SU-DHL-6 (cell line): ENCODE results near the gene CMPK2.

Experiments
- H2AFZ ChIP-seq: fragments of 200-600 bp; sonication (generic); 2 replicates; pipeline ENCODE4 v1.6.1; 2014; ENCODE audit warnings: low read depth, mild to moderate bottlenecking, moderate library complexity, mixed read lengths, antibody characterized with exemption, low read length; ENCODE audit not compliant: severe bottlenecking
- H3F3A ChIP-seq: fragments of 200-600 bp; shearing (Covaris generic); 2 replicates; pipeline ENCODE4 v1.6.0; 2016; ENCODE audit warnings: antibody characterized with exemption, mild to moderate bottlenecking; ENCODE audit not compliant: insufficient read depth
- H3K27ac ChIP-seq: fragments of 200-600 bp; sonication (generic); 2 replicates; pipeline ENCODE4 v1.5.1; 2016; ENCODE audit warnings: low read depth, mild to moderate bottlenecking, low read length, moderate library complexity, mixed read lengths
- H3K27me3 ChIP-seq: fragments of 200-600 bp; sonication (generic), shearing (Covaris generic); 2 replicates; pipeline ENCODE4 v1.6.0; 2014; ENCODE audit warnings: mild to moderate bottlenecking, low read length
- H3K36me3 ChIP-seq: fragments of 200-600 bp; sonication (generic); 2 replicates; pipeline ENCODE4 v1.6.1; 2014; ENCODE audit warnings: mild to moderate bottlenecking, low read length, mixed read lengths
- H3K4me2 ChIP-seq: fragments of 300-600, 200-600 bp; shearing (Covaris generic), sonication (generic); 2 replicates; pipeline ENCODE4 v1.6.0; 2014; ENCODE audit warnings: low read length, low read depth, mild to moderate bottlenecking; ENCODE audit not compliant: poor library complexity, severe bottlenecking
- H3K4me3 ChIP-seq: fragments of 200-600 bp; sonication (generic); 2 replicates; pipeline ENCODE4 v1.5.1; 2014; ENCODE audit warnings: antibody characterized with exemption, low read length, mild to moderate bottlenecking, mixed read lengths; ENCODE audit not compliant: insufficient read depth, poor library complexity, severe bottlenecking
- H3K79me2 ChIP-seq: fragments of 200-600 bp; sonication (generic); 2 replicates; pipeline ENCODE4 v1.6.1; 2014; ENCODE audit warnings: mild to moderate bottlenecking, low read length, moderate library complexity; ENCODE audit not compliant: insufficient read depth
- H3K9ac ChIP-seq: fragments of 200-600 bp; sonication (generic); 2 replicates; pipeline ENCODE4 v1.7.0; 2014; ENCODE audit warnings: mild to moderate bottlenecking, low read length
- H3K9me2 ChIP-seq: fragments of 200-600 bp; sonication (generic); replicated peaks from 2 replicates; pipeline ENCODE4 v1.6.1; 2014; ENCODE audit warnings: low read length; ENCODE audit not compliant: insufficient read depth
- H3K9me3 ChIP-seq: fragments of 200-600 bp; sonication (generic); 2 replicates; pipeline ENCODE4 v1.6.1; 2014; ENCODE audit warnings: low read length, mixed read lengths; ENCODE audit not compliant: insufficient read depth
- H4K20me1 ChIP-seq: fragments of 200-600 bp; sonication (generic); 2 replicates; pipeline ENCODE4 v1.6.1; 2014; ENCODE audit warnings: low read depth, mild to moderate bottlenecking, antibody characterized with exemption, low read length, moderate library complexity, mixed read lengths
- EZH2phosphoT487 ChIP-seq: fragments of 200-600 bp; sonication (generic), shearing (Covaris generic); conservative IDR thresholded peaks from 2 replicates; pipeline ENCODE4 v1.6.1; 2018; ENCODE audit warnings: mild to moderate bottlenecking, antibody characterized with exemption, low read length, moderate library complexity, mixed read lengths
- TF ChIP-seq, protein P1 (sequence below): fragments of 200-600 bp; sonication (generic); IDR thresholded peaks from one replicate; pipeline ENCODE4 v1.5.1; 2017; ENCODE audit warnings: antibody characterized with exemption, mild to moderate bottlenecking, low read length, moderate library complexity; ENCODE audit not compliant: insufficient read depth, poor library complexity, severe bottlenecking

Gene CMPK2

DNA sequence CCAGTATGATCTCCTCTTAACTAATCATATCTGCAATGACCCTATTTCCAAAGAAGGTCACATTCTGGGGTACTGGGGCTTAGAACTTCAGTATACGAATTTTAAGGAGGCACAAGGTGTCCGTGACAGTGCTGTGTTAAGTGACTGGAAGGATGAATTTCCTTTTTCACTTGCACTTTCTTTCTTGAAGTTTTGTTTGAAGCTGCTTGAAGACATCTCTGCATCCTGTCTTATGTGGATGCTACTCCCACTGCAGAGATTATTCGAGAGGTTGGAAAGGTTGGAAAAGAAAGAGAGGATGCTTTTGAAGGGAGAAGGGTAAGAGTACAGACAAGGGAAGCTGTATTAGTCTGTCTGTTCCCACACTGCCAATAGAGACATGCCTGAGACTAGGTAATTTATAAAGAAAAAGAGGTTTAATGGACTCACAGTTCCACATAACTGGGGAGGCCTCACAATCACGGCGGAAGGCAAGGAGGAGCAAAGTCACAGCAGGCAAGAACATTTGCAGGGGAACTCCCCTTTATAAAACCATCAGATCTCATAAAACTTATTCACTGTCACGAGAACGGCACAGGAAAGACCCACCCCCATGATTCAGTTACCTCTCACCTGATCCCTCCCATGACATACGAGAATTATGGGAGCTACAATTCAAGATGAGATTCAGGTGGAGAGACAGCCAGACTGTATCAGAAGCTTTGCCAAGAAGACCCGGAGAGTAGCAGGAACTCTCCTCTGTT lies 47.9 kb upstream of the CMPK2 start:
- no peaks in the 10 kb centered on the region for H4K20me1 ChIP-seq
- H3K4me2 ChIP-seq: no peak overlapping the region

DNA sequence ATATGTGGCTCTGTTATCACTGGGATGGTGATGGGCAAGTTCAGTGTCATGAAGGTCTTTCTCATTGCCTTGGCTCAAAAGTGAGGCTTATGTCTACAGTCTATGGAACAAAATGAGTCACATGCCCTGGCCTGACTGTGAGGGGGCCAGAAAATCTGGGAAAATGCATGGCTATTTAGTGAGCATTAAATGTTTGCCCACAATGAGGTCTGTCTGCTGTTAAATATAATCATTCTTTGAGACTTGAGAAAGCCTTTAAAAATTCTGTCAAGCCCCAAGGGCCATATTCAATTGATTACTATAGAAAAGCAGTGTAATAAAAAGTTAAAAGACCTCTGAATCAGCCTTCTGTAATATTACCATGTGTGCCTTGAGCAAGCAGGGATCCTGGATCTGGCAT lies 46.0 kb upstream of the CMPK2 start:
- 0 out of 2 replicates have a peak, but pooled peaks cover 5% of the 10 kb centered on the region for H3F3A ChIP-seq
- H3K9ac ChIP-seq: no peak overlapping the region
- H3K27ac ChIP-seq: no peak overlapping the region
- no peaks in the 10 kb centered on the region for H3K79me2 ChIP-seq
- H3K36me3 ChIP-seq: no peaks in the 10 kb centered on the region
- TF ChIP-seq, protein P1, sequence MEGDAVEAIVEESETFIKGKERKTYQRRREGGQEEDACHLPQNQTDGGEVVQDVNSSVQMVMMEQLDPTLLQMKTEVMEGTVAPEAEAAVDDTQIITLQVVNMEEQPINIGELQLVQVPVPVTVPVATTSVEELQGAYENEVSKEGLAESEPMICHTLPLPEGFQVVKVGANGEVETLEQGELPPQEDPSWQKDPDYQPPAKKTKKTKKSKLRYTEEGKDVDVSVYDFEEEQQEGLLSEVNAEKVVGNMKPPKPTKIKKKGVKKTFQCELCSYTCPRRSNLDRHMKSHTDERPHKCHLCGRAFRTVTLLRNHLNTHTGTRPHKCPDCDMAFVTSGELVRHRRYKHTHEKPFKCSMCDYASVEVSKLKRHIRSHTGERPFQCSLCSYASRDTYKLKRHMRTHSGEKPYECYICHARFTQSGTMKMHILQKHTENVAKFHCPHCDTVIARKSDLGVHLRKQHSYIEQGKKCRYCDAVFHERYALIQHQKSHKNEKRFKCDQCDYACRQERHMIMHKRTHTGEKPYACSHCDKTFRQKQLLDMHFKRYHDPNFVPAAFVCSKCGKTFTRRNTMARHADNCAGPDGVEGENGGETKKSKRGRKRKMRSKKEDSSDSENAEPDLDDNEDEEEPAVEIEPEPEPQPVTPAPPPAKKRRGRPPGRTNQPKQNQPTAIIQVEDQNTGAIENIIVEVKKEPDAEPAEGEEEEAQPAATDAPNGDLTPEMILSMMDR: no peak
- TF ChIP-seq EZH2phosphoT487: no peak
- no peaks in the 10 kb centered on the region for H3K9me2 ChIP-seq
- H3K4me3 ChIP-seq: no peak overlapping the region
- no peak overlapping the region for H2AFZ ChIP-seq
- H3K9me3 ChIP-seq: no peaks in the 10 kb centered on the region
- no peaks in the 10 kb centered on the region for H4K20me1 ChIP-seq
- no peak overlapping the region for H3K4me2 ChIP-seq
- H3K27me3 ChIP-seq: no peaks in the 10 kb centered on the region

More for the DNA sequence above, 47.9 kb upstream of the CMPK2 start:
- no peaks in the 10 kb centered on the region for H3K79me2 ChIP-seq
- no peaks in the 10 kb centered on the region for H3K9me2 ChIP-seq
- H2AFZ ChIP-seq: no peak overlapping the region
- no peak overlapping the region for H3K27ac ChIP-seq
- H3K9me3 ChIP-seq: no peaks in the 10 kb centered on the region
- H3K4me3 ChIP-seq: no peak overlapping the region
- TF ChIP-seq EZH2phosphoT487: no peak
- TF ChIP-seq, protein P1: no peak
- H3K9ac ChIP-seq: no peak overlapping the region
- H3F3A ChIP-seq: 0 out of 2 replicates have a peak, but pooled peaks cover 5% of the 10 kb centered on the region
- no peaks in the 10 kb centered on the region for H3K27me3 ChIP-seq
- no peaks in the 10 kb centered on the region for H3K36me3 ChIP-seq

DNA sequence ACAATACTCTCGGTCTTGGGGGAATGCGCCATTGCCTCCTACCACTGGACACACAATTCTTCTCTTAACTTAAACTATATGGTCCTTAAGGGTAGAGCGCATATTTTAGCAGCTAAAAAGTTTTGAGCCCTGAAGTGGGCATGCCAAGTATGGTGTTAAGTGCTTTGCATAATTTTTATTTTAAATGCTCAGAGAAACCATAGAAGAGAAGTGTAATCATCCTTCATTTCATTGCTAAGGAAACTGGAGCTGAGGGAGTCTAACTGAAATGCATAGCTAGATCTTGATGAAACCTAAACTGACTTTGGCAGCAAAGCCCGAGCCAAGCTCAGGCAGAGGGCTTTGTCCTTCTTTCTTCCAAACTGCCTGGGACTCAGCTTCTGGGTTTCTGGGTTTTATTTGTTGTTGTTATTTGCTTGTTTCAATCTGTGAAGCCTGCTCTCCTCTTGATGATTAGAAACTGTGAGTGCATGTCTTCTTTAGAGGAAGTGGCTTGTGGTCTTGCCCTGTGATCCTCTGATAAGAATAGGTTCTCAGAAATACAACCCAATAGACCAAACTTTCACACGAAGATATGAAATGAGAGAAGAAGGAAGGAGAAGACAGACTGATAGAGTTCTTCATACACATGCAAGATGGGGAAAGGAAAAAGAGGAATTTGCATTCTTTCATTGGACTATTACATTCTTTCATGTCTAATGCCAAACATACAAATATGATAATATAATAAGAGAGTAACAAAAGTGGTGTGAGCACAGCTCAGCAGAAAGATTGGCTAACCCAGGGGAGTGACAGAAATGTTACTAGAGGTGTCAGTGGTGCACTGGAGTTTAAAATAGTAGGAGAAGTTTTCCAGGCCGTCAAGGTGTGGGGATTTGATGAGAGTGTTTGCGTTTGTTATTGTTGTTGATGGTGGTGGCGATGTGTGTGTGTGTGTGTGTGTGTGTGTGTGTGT lies 44.0 kb upstream of the CMPK2 start:
- H3K27me3 ChIP-seq: no peaks in the 10 kb centered on the region
- no peak for TF ChIP-seq EZH2phosphoT487
- TF ChIP-seq, protein P1: no peak
- no peaks in the 10 kb centered on the region for H3K36me3 ChIP-seq
- peak overlapping the region; percentile 5 for H3K4me3 ChIP-seq
- H2AFZ ChIP-seq: peak overlapping the region; percentile 36
- H3K27ac ChIP-seq: peak overlapping the region; percentile 55
- H3K79me2 ChIP-seq: no peaks in the 10 kb centered on the region
- H3F3A ChIP-seq: 0 out of 2 replicates have a peak, but pooled peaks cover 5% of the 10 kb centered on the region
- H3K9ac ChIP-seq: peak overlapping the region; percentile 26; the same call in 1 of the 2 replicates
- H3K9me3 ChIP-seq: no peaks in the 10 kb centered on the region
- no peaks in the 10 kb centered on the region for H3K9me2 ChIP-seq
- peak overlapping the region; percentile 55 for H3K4me2 ChIP-seq
- no peaks in the 10 kb centered on the region for H4K20me1 ChIP-seq
